Jurkat, Clone E6-1 (cell line): ENCODE data around the gene LGR6.
"Not testable (repeated sequence)": the region's sequence is repeated elsewhere in the genome, so short reads cannot be mapped to it uniquely, and the experiment has no call there.

ENCODE experiments used
- DNase-seq: peaks from one replicate; pipeline ENCODE4 v3.0.0-alpha.2; 2011; ENCODE audit warnings: low read depth, low spot score
- H3K4me3 ChIP-seq: 2 replicates; pipeline ENCODE4 v1.5.1; 2011; ENCODE audit warnings: mild to moderate bottlenecking, low read length, control low read depth, moderate library complexity

The LGR6 gene

GRCh38 chr1:202191391-202191790 is 2.2 kb upstream of the LGR6 start:
- DNase-seq, H3K4me3 ChIP-seq: not testable (repeated sequence)

DNA sequence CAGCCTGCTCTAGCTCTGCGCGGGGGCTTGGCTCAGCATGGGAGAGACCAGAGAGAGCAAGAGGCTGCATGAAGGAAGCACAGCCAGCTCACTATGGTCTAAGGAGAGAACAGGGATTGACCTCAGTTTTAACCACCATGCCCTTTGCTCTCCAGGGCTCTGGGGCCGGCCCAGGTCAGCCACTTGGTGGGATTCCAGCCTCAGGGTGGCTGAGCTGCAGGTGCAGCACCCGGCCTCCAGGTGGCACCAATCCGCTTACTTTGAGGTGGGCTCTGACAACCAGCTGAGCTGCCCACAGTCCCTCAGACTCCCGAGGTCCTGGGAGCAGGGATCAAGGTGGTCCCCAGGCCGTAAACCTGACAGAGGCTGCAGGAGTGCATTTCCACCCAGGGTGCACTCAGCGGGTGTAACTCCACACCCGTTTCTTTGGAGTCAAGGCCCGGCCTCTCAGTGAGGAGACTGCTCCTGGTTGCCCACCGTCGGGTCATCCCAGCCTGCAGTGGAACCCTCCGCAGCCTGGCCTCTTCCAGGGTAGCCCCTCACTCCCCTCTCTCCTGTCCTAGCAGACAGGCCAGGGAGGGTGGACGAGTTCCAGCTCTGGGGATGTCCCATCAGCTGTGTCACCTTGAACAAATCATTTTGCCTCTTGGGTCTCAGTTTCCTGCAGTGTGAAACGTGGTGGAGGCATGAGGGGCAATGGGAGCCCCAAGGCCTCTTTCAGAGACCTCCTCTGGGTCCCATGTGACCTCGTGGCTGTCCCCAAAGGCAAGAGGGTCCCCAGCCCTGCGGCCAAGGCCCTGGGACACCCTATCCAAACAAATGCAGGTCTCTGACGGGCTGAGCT is 607 bp upstream of the LGR6 start:
- no peak for DNase-seq
- H3K4me3 ChIP-seq: no peak overlapping the region

- no peak for DNase-seq
- H3K4me3 ChIP-seq: no peak overlapping the region
Observed at GRCh38 chr1:202194328-202194648, 689 bp downstream of the LGR6 start.

GRCh38 chr1:202197653-202198365 is 4.2 kb downstream of the LGR6 start:
- no peak for DNase-seq
- no peak overlapping the region for H3K4me3 ChIP-seq

- no peak for DNase-seq
- no peak overlapping the region for H3K4me3 ChIP-seq
Observed at GRCh38 chr1:202198366-202198724, 4.7 kb downstream of the LGR6 start.

DNA sequence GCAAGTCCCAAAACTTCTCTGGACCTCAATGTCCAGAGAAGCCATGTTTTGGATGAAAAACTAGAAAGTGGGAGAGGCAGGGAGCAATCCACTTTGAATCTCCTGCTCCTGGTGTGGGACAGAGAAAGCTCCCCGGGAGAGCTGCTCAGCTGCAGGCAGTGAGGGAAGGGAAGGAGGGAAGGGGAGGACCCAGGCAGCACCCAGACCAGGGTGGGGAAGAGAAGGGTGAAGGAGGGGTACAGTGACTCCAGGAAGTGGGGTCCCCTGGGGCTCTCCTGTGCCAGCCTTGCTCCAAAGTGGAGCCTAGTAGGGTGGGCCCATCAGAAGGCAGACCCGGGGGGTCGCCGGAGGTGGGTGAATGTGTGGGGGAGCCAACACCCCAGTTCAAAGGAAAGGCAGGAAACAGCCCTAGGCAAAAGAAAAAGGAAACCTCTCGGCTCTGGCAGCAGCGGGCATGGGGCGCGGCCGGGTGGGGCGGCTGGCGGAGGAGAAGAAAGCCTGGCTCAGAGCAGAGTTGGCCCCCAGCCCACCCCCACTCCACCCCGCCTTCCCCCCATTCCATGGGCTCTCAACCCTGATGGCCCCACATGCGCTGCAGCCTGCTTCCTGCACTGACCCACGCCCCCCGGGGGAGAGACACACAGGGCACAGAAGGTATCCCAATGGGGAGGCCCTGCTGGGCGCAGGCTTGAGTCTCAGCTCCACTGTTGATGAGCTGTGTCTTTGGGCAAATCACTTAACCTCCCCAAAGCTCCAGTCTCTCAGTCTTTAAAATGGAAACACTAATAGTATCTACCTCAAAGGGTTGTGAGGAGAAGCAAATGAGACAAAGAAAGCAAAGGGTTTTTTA is 5.7 kb downstream of the LGR6 start:
- no peak overlapping the region for H3K4me3 ChIP-seq
- DNase-seq: no peak

- no peak for DNase-seq
- H3K4me3 ChIP-seq: no peak overlapping the region
Observed at GRCh38 chr1:202200112-202200548, 6.5 kb downstream of the LGR6 start.

DNA sequence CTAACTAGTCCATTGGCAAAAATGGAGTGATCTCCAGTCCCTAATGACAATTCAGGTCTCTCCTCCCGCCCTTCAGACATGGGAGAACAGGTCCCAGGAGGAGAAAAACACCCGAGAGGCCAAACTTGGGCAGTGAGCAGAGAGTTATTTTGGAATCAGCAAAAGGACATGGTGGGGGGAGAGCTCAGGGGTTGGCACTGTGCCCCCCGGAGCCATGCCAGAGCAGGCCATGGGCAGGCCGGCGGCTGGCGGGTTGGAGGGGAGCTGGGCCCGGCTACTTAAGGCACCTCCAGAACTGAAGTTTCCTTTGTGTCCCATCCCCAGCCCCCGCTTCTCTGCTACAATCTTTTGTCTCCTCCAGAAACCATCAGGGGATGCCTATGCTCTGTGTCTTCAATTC is 7.1 kb downstream of the LGR6 start:
- no peak for DNase-seq
- H3K4me3 ChIP-seq: no peak overlapping the region

- no peak overlapping the region for H3K4me3 ChIP-seq
- peak; percentile 57 for DNase-seq
Observed at GRCh38 chr1:202201266-202201665, 7.7 kb downstream of the LGR6 start.

DNA sequence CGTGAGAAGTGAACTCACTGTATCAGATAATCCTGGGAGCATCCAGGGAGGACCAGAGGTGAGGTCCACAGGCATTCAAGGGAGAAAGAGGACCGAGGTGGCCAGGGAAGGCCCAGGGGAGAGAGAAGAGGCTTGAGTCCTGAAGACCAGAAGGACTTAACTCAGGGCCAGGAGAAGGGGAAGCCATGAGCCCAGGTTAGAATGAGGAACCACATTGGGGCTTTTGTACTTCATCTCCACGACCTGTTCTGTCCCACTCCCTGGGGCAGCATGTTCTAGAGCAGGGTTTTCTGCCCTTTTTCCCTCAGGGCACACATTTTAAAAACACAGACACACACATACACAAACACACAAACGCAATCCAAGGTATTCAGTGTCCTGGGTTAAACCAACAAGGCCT is 8.4 kb downstream of the LGR6 start:
- DNase-seq: no peak
- no peak overlapping the region for H3K4me3 ChIP-seq

- DNase-seq: no peak
- H3K4me3 ChIP-seq: no peak overlapping the region
Observed at GRCh38 chr1:202202500-202203168, 9.0 kb downstream of the LGR6 start.

GRCh38 chr1:202203238-202204039 is 9.8 kb downstream of the LGR6 start:
- no peak for DNase-seq

DNA sequence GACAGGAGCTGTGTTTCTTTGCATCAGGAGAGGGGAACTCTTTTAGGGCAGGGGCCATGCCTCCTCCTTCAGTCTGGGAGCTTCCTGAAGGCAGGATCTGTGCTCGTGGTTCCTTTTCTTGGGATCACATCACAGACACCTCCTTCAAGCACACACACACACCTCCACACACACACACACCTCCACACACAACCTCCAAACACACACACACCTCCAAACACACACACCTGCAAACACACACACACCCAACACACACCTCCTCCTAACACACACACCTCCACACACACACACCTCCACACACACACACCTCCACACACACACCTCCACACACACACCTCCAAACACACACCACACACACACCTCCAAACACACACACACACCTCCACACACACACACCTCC is 10.5 kb downstream of the LGR6 start:
- H3K4me3 ChIP-seq: no peak overlapping the region
- DNase-seq: no peak

More at GRCh38 chr1:202203238-202204039, 9.8 kb downstream of the LGR6 start:
- no peak overlapping the region for H3K4me3 ChIP-seq

GRCh38 chr1:202205523-202206190 is 12.1 kb downstream of the LGR6 start:
- no peak overlapping the region for H3K4me3 ChIP-seq
- no peak for DNase-seq

DNA sequence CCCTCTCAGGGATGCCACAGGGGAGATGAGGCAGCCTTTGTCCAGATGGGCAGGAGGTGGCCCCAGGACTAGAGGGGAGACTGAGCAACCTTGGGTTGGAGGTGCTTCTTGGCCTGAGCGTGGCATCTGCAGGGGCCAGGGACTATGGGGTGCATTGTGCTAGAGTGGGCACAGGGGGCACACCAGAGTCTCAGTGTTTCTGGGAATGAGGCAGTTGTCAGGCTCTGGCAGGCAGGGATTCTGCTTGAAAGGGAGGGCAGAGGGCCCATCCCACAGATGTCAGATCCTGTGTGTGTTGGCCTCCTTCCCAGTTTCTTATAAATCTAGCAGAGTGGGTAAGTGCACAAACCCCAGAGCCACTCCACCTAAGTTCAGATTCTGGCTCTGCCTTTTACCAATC is 13.7 kb downstream of the LGR6 start:
- no peak for DNase-seq
- no peak overlapping the region for H3K4me3 ChIP-seq

GRCh38 chr1:202208351-202208857 is 14.8 kb downstream of the LGR6 start:
- H3K4me3 ChIP-seq: no peak overlapping the region
- no peak for DNase-seq

GRCh38 chr1:202210385-202210784 is 16.8 kb downstream of the LGR6 start:
- H3K4me3 ChIP-seq: no peak overlapping the region
- DNase-seq: peak; percentile 41

GRCh38 chr1:202210969-202211368 is 17.4 kb downstream of the LGR6 start:
- no peak overlapping the region for H3K4me3 ChIP-seq
- DNase-seq: no peak
